IMR-90 (cell line): ENCODE measurements around the gene RAB40C. TPM values are rescaled to one million over a fixed set of nuclear protein-coding genes. Genes with fewer than 3 reads are reported as not detected.
A peak's percentile ranks its signal among the peaks of the same experiment; 100 is the strongest.

ENCODE experiments used
- ATAC-seq: fragments of 200-7000 bp; cut with Tn5 transposase; 2 replicates; pipeline ENCODE4 v1.9.1; 2020; ENCODE audit warnings: low read depth, mild to moderate bottlenecking, moderate library complexity
- BruUV-seq: library from RNA; stranded (reverse); fragments of 400-500 nt; replicated peaks from 2 replicates; lab custom pipeline; 2021; lab: Mats Ljungman, UMichigan
- CTCF ChIA-PET: fragments of 300-600 bp; formaldehyde crosslinking; extraction: SDS; loops from one replicate; lab custom pipeline; 2021; ENCODE audit warnings: antibody characterized with exemption; lab: Yijun Ruan, JAX
- POLR2A ChIA-PET: fragments of 300-600 bp; sonication (Branson Sonifier 250); formaldehyde crosslinking; loops from one replicate; lab custom pipeline; 2022; ENCODE audit warnings: antibody characterized with exemption; ENCODE audit not compliant: unreplicated experiment; lab: Charles Lee
- DNase-seq: peaks from one replicate; pipeline ENCODE4 v3.0.0; 2013
- H2AFZ ChIP-seq: replicated peaks from 2 replicates; pipeline ENCODE3; 2013; ENCODE audit warnings: low read length, mild to moderate bottlenecking; ENCODE audit not compliant: poor library complexity
- H2AK5ac ChIP-seq: 2 replicates; pipeline ENCODE4 v1.6.1; 2013; ENCODE audit warnings: low read depth, low read length, inconsistent platforms
- H2AK9ac ChIP-seq: replicated peaks from 2 replicates; pipeline ENCODE3; 2013; ENCODE audit warnings: mild to moderate bottlenecking, low read depth, low read length, moderate library complexity; ENCODE audit not compliant: poor library complexity
- H2BK120ac ChIP-seq: 2 replicates; pipeline ENCODE4 v1.6.1; 2013; ENCODE audit warnings: low read depth, low read length, inconsistent platforms
- H2BK15ac ChIP-seq: 3 replicates; pipeline ENCODE4 v1.6.1; 2013; ENCODE audit warnings: low read depth, low read length, inconsistent platforms
- H2BK20ac ChIP-seq: 2 replicates; pipeline ENCODE4 v1.6.1; 2013; ENCODE audit warnings: low read depth, mild to moderate bottlenecking, inconsistent platforms, low read length, moderate library complexity
- H2BK5ac ChIP-seq: 2 replicates; pipeline ENCODE4 v1.6.1; 2013; ENCODE audit warnings: mild to moderate bottlenecking, low read depth, low read length, inconsistent platforms; ENCODE audit not compliant: poor library complexity, severe bottlenecking
- H3K14ac ChIP-seq: replicated peaks from 2 replicates; pipeline ENCODE4 v1.6.1; 2013; ENCODE audit warnings: low read depth, low read length, inconsistent platforms
- H3K18ac ChIP-seq: 2 replicates; pipeline ENCODE4 v1.6.1; 2013; ENCODE audit warnings: low read depth, low read length, control low read depth
- H3K23ac ChIP-seq: 2 replicates; pipeline ENCODE4 v1.6.1; 2013; ENCODE audit warnings: low read depth, low read length, inconsistent platforms
- H3K27ac ChIP-seq: 2 replicates; pipeline ENCODE4 v1.5.1; 2013; ENCODE audit warnings: mild to moderate bottlenecking, control low read depth, low read length; ENCODE audit not compliant: insufficient read depth
- H3K27me3 ChIP-seq: 2 replicates; pipeline ENCODE4 v1.6.1; 2013; ENCODE audit warnings: low read length; ENCODE audit not compliant: control insufficient read depth, insufficient read depth
- H3K36me3 ChIP-seq: 2 replicates; pipeline ENCODE4 v1.6.1; 2013; ENCODE audit warnings: low read length, mixed read lengths; ENCODE audit not compliant: control insufficient read depth, insufficient read depth
- H3K4ac ChIP-seq: 2 replicates; pipeline ENCODE4 v1.6.1; 2013; ENCODE audit warnings: low read depth, low read length, inconsistent platforms
- H3K4me1 ChIP-seq: 2 replicates; pipeline ENCODE4 v1.6.1; 2013; ENCODE audit warnings: low read length, mixed read lengths; ENCODE audit not compliant: control insufficient read depth, insufficient read depth
- H3K4me2 ChIP-seq: 2 replicates; pipeline ENCODE4 v1.6.1; 2013; ENCODE audit warnings: low read depth, mild to moderate bottlenecking, control low read depth, low read length, moderate library complexity
- H3K4me3 ChIP-seq: 2 replicates; pipeline ENCODE4 v1.5.1; 2013; ENCODE audit warnings: low read depth, mild to moderate bottlenecking, control low read depth, low read length, moderate library complexity; ENCODE audit not compliant: insufficient read depth
- H3K56ac ChIP-seq: 2 replicates; pipeline ENCODE4 v1.6.1; 2013; ENCODE audit warnings: low read length, inconsistent platforms; ENCODE audit not compliant: insufficient read depth; ENCODE audit errors: extremely low read depth
- H3K79me1 ChIP-seq, 2 experiments: 2 replicates each; pipeline ENCODE4 v1.6.1; 2013; ENCODE audit warnings: low read length in 2 of 2, inconsistent platforms in 1 of 2, low read depth in 1 of 2
- H3K9ac ChIP-seq: 2 replicates; pipeline ENCODE4 v1.6.1; 2013; ENCODE audit warnings: low read depth, low read length, control low read depth
- H3K9me1 ChIP-seq: 2 replicates; pipeline ENCODE4 v1.6.1; 2013; ENCODE audit warnings: low read length, inconsistent platforms; ENCODE audit not compliant: insufficient read depth
- H3K9me3 ChIP-seq: 2 replicates; pipeline ENCODE4 v1.6.1; 2013; ENCODE audit warnings: low read length; ENCODE audit not compliant: control insufficient read depth, insufficient read depth
- H4K20me1 ChIP-seq: 2 replicates; pipeline ENCODE4 v1.6.1; 2013; ENCODE audit warnings: low read length, inconsistent platforms; ENCODE audit not compliant: insufficient read depth
- H4K5ac ChIP-seq: 2 replicates; pipeline ENCODE4 v1.6.1; 2013; ENCODE audit warnings: mild to moderate bottlenecking, low read depth, low read length, control low read depth
- H4K8ac ChIP-seq, 2 experiments: 2 replicates each; pipeline ENCODE4 v1.6.1; 2013; ENCODE audit warnings: low read depth in 2 of 2, low read length in 2 of 2, control low read depth in 1 of 2, inconsistent platforms in 1 of 2
- H4K91ac ChIP-seq: 2 replicates; pipeline ENCODE4 v1.6.1; 2013; ENCODE audit warnings: low read depth, low read length, inconsistent platforms; ENCODE audit not compliant: insufficient read depth
- SMC3 ChIP-seq: fragments of 150-350 bp; IDR thresholded peaks from 2 replicates; pipeline ENCODE4 v1.6.1; 2016; ENCODE audit warnings: low read depth, mild to moderate bottlenecking, antibody characterized with exemption, low read length, moderate library complexity
- WGBS, 2 experiments: methylation state at CpG; one replicate each; pipeline versions ENCODE4 v1.1.5 to v1.1.7; 2013; ENCODE audit warnings: missing lambda C conversion rate in 2 of 2; ENCODE audit not compliant: insufficient read length in 1 of 2; ENCODE audit errors: extremely low coverage in 2 of 2; 5-methylcytosine and 5-hydroxymethylcytosine counted together
- dilution Hi-C: fragments of 300-500 bp; cut with HindIII; formaldehyde crosslinking; loops from one replicate; pipeline ENCODE4 v1.14.3; 2018; ENCODE audit warnings: low sequenced_read_pairs; ENCODE audit not compliant: unreplicated experiment
- in situ Hi-C: fragments of 300-500 bp; cut with MboI; formaldehyde crosslinking; loops from 3 replicates; pipeline ENCODE4 v1.14.3; 2019; ENCODE audit warnings: low sequenced_read_pairs, inconsistent platforms, mixed read lengths
- intact Hi-C: fragments of 100-400 bp; cut with micrococcal nuclease; formaldehyde crosslinking; loops from 2 replicates; pipeline ENCODE4 v1.10.0; 2022
- polyA plus RNA-seq, 3 experiments: library from polyadenylated mRNA; depleted of rRNA; stranded (reverse); fragments of >200 nt; gene quantifications; 2 replicates each; pipeline ENCODE4 v1.2.3, GENCODE V29; 2012; ENCODE audit warnings: low replicate concordance in 1 of 3
- total RNA-seq: library from RNA; depleted of rRNA; stranded (reverse); fragments of >200 nt; gene quantifications from 2 replicates; pipeline ENCODE4 v1.2.3, GENCODE V29; 2012

RAB40C gene
- total and polyA plus RNA-seq, 2 of the 4 experiments (the other 2 are of a cell fraction), result 6.8 to 13.7 TPM

- Histone ChIP-seq H3K36me3 (peaks cover 7% of the 10 kb centered on the region; the same call in 1 of the 2 replicates), H3K9me3 (no peaks in the 10 kb centered on the region), H3K79me1 (peaks cover 6 to 38% of the 10 kb centered on the region in 2 experiments; a peak in 2 of 4 replicates), H4K8ac (peak overlapping the region in 1 of 2 experiments; percentile 63; a peak in 1 of 4 replicates), H3K9ac (no peak overlapping the region), H2BK15ac (peak overlapping the region; percentile 56; the same call in 1 of the 3 replicates), H3K56ac (no peak overlapping the region), H3K18ac (0 out of 2 replicates have a peak overlapping the region, but pooled peaks have one; percentile 10), H2AK9ac (peak overlapping the region; percentile 80), H3K23ac (no peak overlapping the region), H3K27me3 (no peaks in the 10 kb centered on the region), H3K27ac (peak overlapping the region; percentile 56), H3K4me2 (no peak overlapping the region), H2BK5ac (peak overlapping the region; percentile 80), H4K20me1 (0 out of 2 replicates have a peak, but pooled peaks cover 3% of the 10 kb centered on the region), H2BK20ac (no peak overlapping the region; the same call in 1 of the 2 replicates), H4K5ac (peak overlapping the region; percentile 51), H3K4me1 (peaks cover 25% of the 10 kb centered on the region), H2AFZ (no peak overlapping the region), H2BK120ac (peak overlapping the region; percentile 72), H3K4me3 (no peak overlapping the region), H4K91ac (peak overlapping the region; percentile 53), H3K4ac (peak overlapping the region; percentile 69), H2AK5ac (peak overlapping the region; percentile 94), H3K14ac (peak overlapping the region; percentile 20; the same call in 1 of the 2 replicates), H3K9me1 (peaks cover 4% of the 10 kb centered on the region; the same call in 1 of the 2 replicates)
- no TSS peak for BruUV-seq
- dilution Hi-C loops (no loop called here), in situ Hi-C loops (no loop called here), intact Hi-C loops (loop anchor here (1.0 kb wide), 1 partner anchor 9 kb away; the partner anchor contains the start of gene METTL26)
- 87% methylated on average over 33 of the region's 50 CpGs; no CpG with 5 or more reads in 1 of the 2 experiments for WGBS, 2 experiments
- no peak for TF ChIP-seq SMC3
- ATAC-seq (no peak), DNase-seq (no peak)
- ChIA-PET CTCF (no interaction called here), POLR2A (no interaction called here)
Observed at GRCh38 chr16:627454-628239, 37.8 kb downstream of the RAB40C start.
